Neuronal stem cell (in vitro differentiated cells): ENCODE data around the gene ACSL1.

ENCODE experiments used
- DNase-seq: peaks from one replicate; pipeline ENCODE4 v3.0.0-alpha.2; 2013; ENCODE audit warnings: low spot score
- H2AFZ ChIP-seq: one replicate; pipeline ENCODE4 v1.6.1; 2013; ENCODE audit warnings: mild to moderate bottlenecking, low read length, inconsistent platforms
- H2AK5ac ChIP-seq: 2 replicates; pipeline ENCODE4 v1.6.1; 2013; ENCODE audit warnings: low read depth, mild to moderate bottlenecking, inconsistent platforms, low read length, moderate library complexity, mixed read lengths
- H2BK120ac ChIP-seq: 2 replicates; pipeline ENCODE4 v1.6.1; 2013; ENCODE audit warnings: low read depth, mild to moderate bottlenecking, inconsistent platforms, low read length, moderate library complexity, mixed read lengths
- H2BK12ac ChIP-seq: one replicate; pipeline ENCODE4 v1.6.1; 2013; ENCODE audit warnings: low read length, inconsistent platforms
- H2BK15ac ChIP-seq: 2 replicates; pipeline ENCODE4 v1.6.1; 2013; ENCODE audit warnings: mild to moderate bottlenecking, low read length, inconsistent platforms, mixed read lengths
- H2BK5ac ChIP-seq: one replicate; pipeline ENCODE4 v1.6.1; 2013; ENCODE audit warnings: inconsistent platforms, mild to moderate bottlenecking, low read length, moderate library complexity
- H3K14ac ChIP-seq: one replicate; pipeline ENCODE4 v1.6.1; 2013; ENCODE audit warnings: low read length, inconsistent platforms
- H3K18ac ChIP-seq: 2 replicates; pipeline ENCODE4 v1.6.1; 2013; ENCODE audit warnings: low read length, inconsistent platforms
- H3K23ac ChIP-seq: 2 replicates; pipeline ENCODE4 v1.6.1; 2013; ENCODE audit warnings: low read depth, mild to moderate bottlenecking, mixed read lengths, low read length, inconsistent platforms; ENCODE audit not compliant: poor library complexity
- H3K27ac ChIP-seq: replicated peaks from 3 replicates; pipeline ENCODE4 v1.5.1; 2013; ENCODE audit warnings: low read length, inconsistent platforms
- H3K27me3 ChIP-seq, 3 experiments: 2 replicates each; pipeline ENCODE4 v1.6.1; 2013; ENCODE audit warnings: low read length in 3 of 3, mild to moderate bottlenecking in 2 of 3, inconsistent platforms in 1 of 3, low read depth in 1 of 3, mixed read lengths in 1 of 3, moderate library complexity in 1 of 3; ENCODE audit not compliant: control insufficient read depth in 3 of 3, insufficient read depth in 3 of 3
- H3K36me3 ChIP-seq, 2 donors: replicated peaks in 1 of 2; 2 replicates each; pipeline ENCODE4 v1.6.1; 2013; ENCODE audit warnings: low read length in 2 of 2; ENCODE audit not compliant: control insufficient read depth in 2 of 2, insufficient read depth in 2 of 2
- H3K4ac ChIP-seq: 2 replicates; pipeline ENCODE4 v1.6.1; 2013; ENCODE audit warnings: inconsistent platforms, mild to moderate bottlenecking, low read length, moderate library complexity
- H3K4me1 ChIP-seq, 2 donors: 1 replicate in 1 of 2; 2 replicates in 1 of 2; pipeline ENCODE4 v1.6.1; 2013; ENCODE audit warnings: low read length in 2 of 2, low read depth in 1 of 2; ENCODE audit not compliant: control insufficient read depth in 2 of 2, insufficient read depth in 1 of 2
- H3K4me2 ChIP-seq: one replicate; pipeline ENCODE4 v1.6.1; 2013; ENCODE audit warnings: mild to moderate bottlenecking, low read length, inconsistent platforms; ENCODE audit not compliant: insufficient read depth, poor library complexity, severe bottlenecking
- H3K4me3 ChIP-seq, 2 donors: 2 replicates each; pipeline ENCODE4 v1.5.1; 2013; ENCODE audit warnings: low read length in 2 of 2, mild to moderate bottlenecking in 2 of 2, inconsistent platforms in 1 of 2, moderate library complexity in 1 of 2
- H3K79me1 ChIP-seq: one replicate; pipeline ENCODE4 v1.6.1; 2013; ENCODE audit warnings: low read depth, mild to moderate bottlenecking, inconsistent platforms, low read length, moderate library complexity
- H3K9ac ChIP-seq: one replicate; pipeline ENCODE4 v1.6.1; 2013; ENCODE audit warnings: mild to moderate bottlenecking, low read depth, low read length, inconsistent platforms; ENCODE audit not compliant: poor library complexity
- H3K9me3 ChIP-seq, 2 donors: replicated peaks in 1 of 2; 2 replicates each; pipeline versions ENCODE3 to v1.6.1; 2013; ENCODE audit warnings: low read length in 2 of 2, mild to moderate bottlenecking in 2 of 2, inconsistent platforms in 1 of 2, low read depth in 1 of 2, mixed read lengths in 1 of 2, moderate library complexity in 1 of 2; ENCODE audit not compliant: control insufficient read depth in 2 of 2, insufficient read depth in 1 of 2
- H4K8ac ChIP-seq: one replicate; pipeline ENCODE4 v1.6.1; 2013; ENCODE audit warnings: low read depth, mild to moderate bottlenecking, inconsistent platforms, low read length, moderate library complexity
- H4K91ac ChIP-seq: one replicate; pipeline ENCODE4 v1.6.1; 2013; ENCODE audit warnings: low read length, low read depth, mild to moderate bottlenecking, inconsistent platforms; ENCODE audit not compliant: poor library complexity
- WGBS, 2 donors: extraction: QIAGEN DNeasy Blood & Tissue Kit; methylation state at CpG; one replicate each; pipeline ENCODE4 v1.1.7; 2013; ENCODE audit warnings: missing lambda C conversion rate in 2 of 2, mixed read lengths in 1 of 2; ENCODE audit not compliant: insufficient read length in 2 of 2, insufficient replicate concordance in 1 of 2; ENCODE audit errors: extremely low coverage in 2 of 2; 5-methylcytosine and 5-hydroxymethylcytosine counted together

ACSL1 gene

GRCh38 chr4:184848510-184848909 lies 22.7 kb upstream of the ACSL1 start:
- Histone ChIP-seq H3K23ac (no peak overlapping the region), H3K9ac (no peak overlapping the region), H3K4me2 (no peak overlapping the region), H3K27ac (no peak overlapping the region), H2BK12ac (no peak overlapping the region), H3K79me1 (no peaks in the 10 kb centered on the region), H4K91ac (no peak overlapping the region), H2AK5ac (no peak overlapping the region), H3K4me3 (no peak overlapping the region), H2BK15ac (no peak overlapping the region), H3K18ac (no peak overlapping the region), H3K14ac (no peak overlapping the region), H4K8ac (no peak overlapping the region), H2BK120ac (no peak overlapping the region), H3K4ac (no peak overlapping the region), H3K9me3 (no peaks in the 10 kb centered on the region), H3K27me3 (peaks cover 0 to 10% (median 0%) of the 10 kb centered on the region in 3 experiments), H2BK5ac (no peak overlapping the region), H3K36me3 (no peaks in the 10 kb centered on the region), H3K4me1 (peaks cover 0 to 3% of the 10 kb centered on the region in 2 donors), H2AFZ (no peak overlapping the region)
- WGBS, 2 donors, result no CpG with 5 or more reads among the region's 3 CpGs
- DNase-seq, result no peak

- Histone ChIP-seq H3K14ac (no peak overlapping the region), H3K9me3 (no peaks in the 10 kb centered on the region), H4K8ac (no peak overlapping the region), H2AK5ac (no peak overlapping the region), H3K4me2 (no peak overlapping the region), H3K18ac (no peak overlapping the region), H2BK120ac (no peak overlapping the region), H2BK15ac (no peak overlapping the region), H3K4ac (no peak overlapping the region), H2AFZ (no peak overlapping the region), H3K79me1 (no peaks in the 10 kb centered on the region), H3K4me1 (peaks cover 0 to 3% of the 10 kb centered on the region in 2 donors), H2BK5ac (no peak overlapping the region), H3K4me3 (no peak overlapping the region), H3K27me3 (peaks cover 0 to 14% (median 0%) of the 10 kb centered on the region in 3 experiments), H3K23ac (no peak overlapping the region), H2BK12ac (no peak overlapping the region), H3K36me3 (no peaks in the 10 kb centered on the region), H3K9ac (no peak overlapping the region), H4K91ac (no peak overlapping the region), H3K27ac (no peak overlapping the region)
- no CpG with 5 or more reads among the region's 3 CpGs for WGBS, 2 donors
- no peak for DNase-seq
Measured at GRCh38 chr4:184846531-184846930, 20.8 kb upstream of the ACSL1 start.

- Histone ChIP-seq H2BK5ac (no peak overlapping the region), H3K79me1 (no peaks in the 10 kb centered on the region), H3K4me2 (no peak overlapping the region), H3K9ac (no peak overlapping the region), H3K36me3 (no peaks in the 10 kb centered on the region), H3K27ac (no peak overlapping the region), H3K18ac (no peak overlapping the region), H3K9me3 (no peaks in the 10 kb centered on the region), H4K8ac (no peak overlapping the region), H3K4ac (no peak overlapping the region), H4K91ac (no peak overlapping the region), H2BK15ac (no peak overlapping the region), H2BK12ac (no peak overlapping the region), H3K4me3 (no peak overlapping the region), H3K4me1 (peaks cover 0 to 3% of the 10 kb centered on the region in 2 donors), H3K23ac (peak overlapping the region; percentile 77), H3K27me3 (peaks cover 0 to 14% (median 0%) of the 10 kb centered on the region in 3 experiments), H2AK5ac (no peak overlapping the region), H2AFZ (no peak overlapping the region), H2BK120ac (no peak overlapping the region), H3K14ac (peak overlapping the region; percentile 74)
- no peak for DNase-seq
- WGBS, 2 donors, result no CpG with 5 or more reads among the region's 7 CpGs
Measured at GRCh38 chr4:184845367-184846021, 19.7 kb upstream of the ACSL1 start.

- no peak overlapping the region for H2BK120ac ChIP-seq
- H3K36me3 ChIP-seq, result no peaks in the 10 kb centered on the region
- H3K4me3 ChIP-seq, result no peak overlapping the region
- no peak for DNase-seq
- no peak overlapping the region for H2BK12ac ChIP-seq
- H2BK15ac ChIP-seq, result no peak overlapping the region
- peaks cover 0 to 3% of the 10 kb centered on the region in 2 donors for H3K4me1 ChIP-seq
- no peak overlapping the region for H3K4me2 ChIP-seq
- no peak overlapping the region for H3K27ac ChIP-seq
- peak overlapping the region; percentile 74 for H3K14ac ChIP-seq
- no peaks in the 10 kb centered on the region for H3K79me1 ChIP-seq
- H2AFZ ChIP-seq, result no peak overlapping the region
- no peak overlapping the region for H4K91ac ChIP-seq
- H3K23ac ChIP-seq, result no peak overlapping the region
- H3K9ac ChIP-seq, result no peak overlapping the region
- H4K8ac ChIP-seq, result no peak overlapping the region
- H2BK5ac ChIP-seq, result no peak overlapping the region
- no peak overlapping the region for H3K18ac ChIP-seq
- H3K27me3 ChIP-seq, result peaks cover 0 to 10% (median 0%) of the 10 kb centered on the region in 3 experiments
- peak overlapping the region; percentile 23 for H2AK5ac ChIP-seq
- no peaks in the 10 kb centered on the region for H3K9me3 ChIP-seq
- WGBS, 2 donors, result no CpG with 5 or more reads among the region's 1 CpG
- H3K4ac ChIP-seq, result no peak overlapping the region
Measured at GRCh38 chr4:184844742-184845141, 19.0 kb upstream of the ACSL1 start.
